GM12874 (cell line): Measurements from ENCODE around the gene SH3RF3.

ENCODE experiments used
- CTCF ChIP-seq: IDR thresholded peaks from 2 replicates; pipeline ENCODE4 v1.5.1; 2011; ENCODE audit warnings: low read depth, mild to moderate bottlenecking, control low read depth, low read length, moderate library complexity; ENCODE audit not compliant: insufficient read depth

SH3RF3 gene

GRCh38 chr2:109164739-109165221 lies 35.8 kb downstream of the SH3RF3 start:
- no peak for TF ChIP-seq CTCF

GRCh38 chr2:109166811-109167210 lies 37.8 kb downstream of the SH3RF3 start:
- no peak for TF ChIP-seq CTCF

GRCh38 chr2:109168086-109168485 lies 39.1 kb downstream of the SH3RF3 start:
- no peak for TF ChIP-seq CTCF

GRCh38 chr2:109168716-109169115 lies 39.7 kb downstream of the SH3RF3 start:
- TF ChIP-seq CTCF = no peak

- no peak for TF ChIP-seq CTCF
These were observed 41.6 kb downstream of the SH3RF3 start for GRCh38 chr2:109170645-109171044.

GRCh38 chr2:109171444-109172334 lies 42.7 kb downstream of the SH3RF3 start:
- no peak for TF ChIP-seq CTCF

- no peak for TF ChIP-seq CTCF
These were observed 43.6 kb downstream of the SH3RF3 start for GRCh38 chr2:109172556-109173105.
